Adrenal gland (tissue), 5 donors: ENCODE results near the gene SCYGR6.

Experiments
- POLR2A ChIP-seq, 2 donors: fragments of 450-650 bp; IDR thresholded peaks; one replicate each; pipeline ENCODE4 v1.6.1; 2017; ENCODE audit warnings: antibody characterized with exemption in 2 of 2, mild to moderate bottlenecking in 2 of 2, moderate library complexity in 1 of 2
- TF ChIP-seq, protein P1 (sequence below), 6 experiments: fragments of 450-650 bp in 4 of 6; fragments of 200-600 bp in 2 of 6; sonication (generic) in 1 of 6; IDR thresholded peaks; 1 replicate in 5 of 6; 2 replicates in 1 of 6; pipeline versions ENCODE4 v1.5.1 to v1.8.0; 2016 to 2021; ENCODE audit warnings: antibody characterized with exemption in 6 of 6, mild to moderate bottlenecking in 2 of 6, moderate library complexity in 1 of 6
- donor health status: DM: no; HTN: no; CAD: no.

DNA sequence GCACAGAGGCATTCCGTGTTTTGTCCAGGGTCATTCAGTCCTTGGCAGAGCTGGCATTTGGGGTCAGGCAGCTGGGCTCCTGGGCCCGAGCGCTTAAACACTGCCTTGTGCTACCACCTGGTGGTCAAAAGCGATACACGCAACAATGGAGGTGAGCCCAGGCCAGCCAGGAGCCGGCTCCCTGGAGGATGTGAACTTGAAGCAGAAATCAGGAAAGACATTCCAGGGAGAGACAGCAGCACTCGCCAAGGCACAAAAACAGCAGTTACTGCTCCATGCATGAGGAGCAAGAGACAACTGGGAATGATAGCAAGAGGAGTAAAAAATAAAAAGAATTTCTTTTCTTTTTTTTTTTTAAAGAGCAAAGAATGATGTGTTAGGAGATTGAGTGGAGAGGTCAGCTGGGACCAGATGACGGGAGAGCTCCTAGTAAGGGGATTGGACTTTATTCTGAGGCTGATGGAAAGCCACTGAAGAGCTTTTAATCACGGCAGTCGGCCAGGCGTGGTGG is 41.9 kb upstream of the SCYGR6 start:
- TF ChIP-seq, protein P1, sequence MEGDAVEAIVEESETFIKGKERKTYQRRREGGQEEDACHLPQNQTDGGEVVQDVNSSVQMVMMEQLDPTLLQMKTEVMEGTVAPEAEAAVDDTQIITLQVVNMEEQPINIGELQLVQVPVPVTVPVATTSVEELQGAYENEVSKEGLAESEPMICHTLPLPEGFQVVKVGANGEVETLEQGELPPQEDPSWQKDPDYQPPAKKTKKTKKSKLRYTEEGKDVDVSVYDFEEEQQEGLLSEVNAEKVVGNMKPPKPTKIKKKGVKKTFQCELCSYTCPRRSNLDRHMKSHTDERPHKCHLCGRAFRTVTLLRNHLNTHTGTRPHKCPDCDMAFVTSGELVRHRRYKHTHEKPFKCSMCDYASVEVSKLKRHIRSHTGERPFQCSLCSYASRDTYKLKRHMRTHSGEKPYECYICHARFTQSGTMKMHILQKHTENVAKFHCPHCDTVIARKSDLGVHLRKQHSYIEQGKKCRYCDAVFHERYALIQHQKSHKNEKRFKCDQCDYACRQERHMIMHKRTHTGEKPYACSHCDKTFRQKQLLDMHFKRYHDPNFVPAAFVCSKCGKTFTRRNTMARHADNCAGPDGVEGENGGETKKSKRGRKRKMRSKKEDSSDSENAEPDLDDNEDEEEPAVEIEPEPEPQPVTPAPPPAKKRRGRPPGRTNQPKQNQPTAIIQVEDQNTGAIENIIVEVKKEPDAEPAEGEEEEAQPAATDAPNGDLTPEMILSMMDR (IDR thresholded peaks at IDR 0.05), result peak; percentile 79 to 93 (median 90)
- TF ChIP-seq POLR2A (IDR thresholded peaks at IDR 0.05), result no peak
